GM23338 (cell line): ENCODE results near the gene SLAMF8. TPM values are rescaled to one million over a fixed set of nuclear protein-coding genes. Genes with fewer than 3 reads are reported as not detected.

Experiments
- ATAC-seq: fragments of 200-7000 bp; cut with Tn5 transposase; 3 replicates; pipeline ENCODE4 v1.9.1; 2020
- DNase-seq: peaks from one replicate; pipeline ENCODE4 v3.0.0-alpha.2; 2015; ENCODE audit warnings: low spot score
- H2AFZ ChIP-seq: fragments of 200-600 bp; sonication (generic); 2 replicates; pipeline ENCODE4 v1.8.0; 2016; ENCODE audit warnings: antibody characterized with exemption, mild to moderate bottlenecking, moderate library complexity
- H3F3A ChIP-seq: fragments of 200-600 bp; sonication (generic); replicated peaks from 2 replicates; pipeline ENCODE4 v1.8.0; 2017; ENCODE audit warnings: antibody characterized with exemption, mixed run types, low read depth
- H3K27ac ChIP-seq: fragments of 200-600 bp; sonication (generic); 2 replicates; pipeline ENCODE4 v1.6.1; 2016; ENCODE audit warnings: low read depth
- H3K27me3 ChIP-seq: fragments of 200-600 bp; sonication (generic); 2 replicates; pipeline ENCODE4 v1.8.0; 2016; ENCODE audit warnings: mild to moderate bottlenecking, mixed run types, moderate library complexity; ENCODE audit not compliant: insufficient read depth
- H3K36me3 ChIP-seq: fragments of 200-600 bp; sonication (generic); 2 replicates; pipeline ENCODE4 v1.8.0; 2016; ENCODE audit warnings: mild to moderate bottlenecking; ENCODE audit not compliant: insufficient read depth
- H3K4me1 ChIP-seq: fragments of 200-600 bp; sonication (generic); 2 replicates; pipeline ENCODE4 v1.8.0; 2016; ENCODE audit warnings: mild to moderate bottlenecking, moderate library complexity; ENCODE audit not compliant: insufficient read depth
- H3K4me2 ChIP-seq: fragments of 200-600 bp; sonication (generic); 2 replicates; pipeline ENCODE4 v1.7.1; 2017; ENCODE audit warnings: mixed run types
- H3K4me3 ChIP-seq: fragments of 200-600 bp; sonication (generic); 2 replicates; pipeline ENCODE4 v1.6.1; 2016; ENCODE audit warnings: mixed run types
- H3K79me2 ChIP-seq: fragments of 200-600 bp; sonication (generic); replicated peaks from 2 replicates; pipeline ENCODE4 v1.8.0; 2017; ENCODE audit warnings: mild to moderate bottlenecking; ENCODE audit not compliant: insufficient read depth
- H3K9me2 ChIP-seq: fragments of 200-600 bp; sonication (generic); 2 replicates; pipeline ENCODE4 v1.8.0; 2017; ENCODE audit not compliant: insufficient read depth
- H4K20me1 ChIP-seq: fragments of 200-600 bp; sonication (generic); replicated peaks from 2 replicates; pipeline ENCODE4 v1.8.0; 2017; ENCODE audit warnings: mild to moderate bottlenecking; ENCODE audit not compliant: insufficient read depth
- H3K27ac Mint-ChIP-seq: 2 replicates; pipeline ENCODE4 v1.8.0; 2020; ENCODE audit warnings: inconsistent platforms, mild to moderate bottlenecking, moderate library complexity, mixed read lengths
- H3K27me3 Mint-ChIP-seq: 3 replicates; pipeline ENCODE4 v1.8.0; 2022; ENCODE audit warnings: low read depth, mild to moderate bottlenecking, moderate library complexity, mixed read lengths, inconsistent platforms; ENCODE audit not compliant: insufficient read depth, poor library complexity
- H3K36me3 Mint-ChIP-seq: 3 replicates; pipeline ENCODE4 v1.8.0; 2021; ENCODE audit warnings: low read depth, mild to moderate bottlenecking, inconsistent platforms, moderate library complexity, mixed read lengths
- H3K4me1 Mint-ChIP-seq: 3 replicates; pipeline ENCODE4 v1.8.0; 2020; ENCODE audit warnings: mild to moderate bottlenecking, inconsistent platforms, mixed read lengths
- H3K4me3 Mint-ChIP-seq: 3 replicates; pipeline ENCODE4 v1.8.0; 2021; ENCODE audit warnings: moderate library complexity, mild to moderate bottlenecking, inconsistent platforms, mixed read lengths
- H3K9me3 Mint-ChIP-seq: 3 replicates; pipeline ENCODE4 v1.8.0; 2020; ENCODE audit warnings: moderate library complexity, mild to moderate bottlenecking, inconsistent platforms, mixed read lengths
- ETS1 ChIP-seq: IDR thresholded peaks from 2 replicates; pipeline ENCODE4 v1.6.1; 2016; ENCODE audit warnings: antibody characterized with exemption
- REST ChIP-seq: IDR thresholded peaks from one replicate; pipeline ENCODE4 v1.6.1; 2018; ENCODE audit warnings: antibody characterized with exemption; ENCODE audit not compliant: unreplicated experiment
- ZNF462 ChIP-seq: fragments of 250-450 bp; sonication (Bioruptor Pico); IDR thresholded peaks from 2 replicates; pipeline ENCODE4 v1.5.0; 2020; ENCODE audit warnings: mild to moderate bottlenecking, moderate library complexity
- polyA plus RNA-seq: library from polyadenylated mRNA; unstranded; fragments of >200 nt; fragmentation: Nextera tagmentation; extraction: Ambion mirVana; gene quantifications from 2 replicates; pipeline ENCODE4 v1.2.1, GENCODE V29; 2016
- total RNA-seq: library from RNA; depleted of rRNA; stranded (reverse); fragments of >200 nt; shearing (Covaris generic); gene quantifications from 2 replicates; pipeline ENCODE4 v1.2.3, GENCODE V29; 2014

The SLAMF8 gene
- total and polyA plus RNA-seq, 2 experiments from 2014 or later, result not detected

GRCh38 chr1:159857889-159858288, 31.2 kb downstream of the SLAMF8 start:
- Histone ChIP-seq H3K79me2 (no peaks in the 10 kb centered on the region), H3K27ac (no peak overlapping the region), H3K4me3 (no peak overlapping the region), H4K20me1 (no peaks in the 10 kb centered on the region), H3F3A (0 out of 2 replicates have a peak, but pooled peaks cover 2% of the 10 kb centered on the region), H3K4me2 (no peak overlapping the region), H3K36me3 (no peaks in the 10 kb centered on the region), H3K27me3 (peaks cover 40% of the 10 kb centered on the region), H3K9me2 (no peaks in the 10 kb centered on the region), H3K4me1 (peaks cover 6% of the 10 kb centered on the region), H2AFZ (no peak overlapping the region)
- no peak for ATAC-seq
- peaks cover 9% of the 10 kb centered on the region for H3K4me1 Mint-ChIP-seq
- H3K9me3 Mint-ChIP-seq, result no peaks in the 10 kb centered on the region
- no peaks in the 10 kb centered on the region; the same call in 2 of the 3 replicates for H3K36me3 Mint-ChIP-seq
- no peak overlapping the region for H3K27ac Mint-ChIP-seq
- DNase-seq, result no peak
- TF ChIP-seq ETS1 (no peak), REST (peak; percentile 15), ZNF462 (CRISPR knock-in tag) (no peak)
- no peak overlapping the region for H3K4me3 Mint-ChIP-seq
- peaks cover 27% of the 10 kb centered on the region for H3K27me3 Mint-ChIP-seq
